Glomerular endothelial cell (primary cell): ENCODE data around the gene TNFAIP3. TPM values are rescaled to one million over a fixed set of nuclear protein-coding genes. Genes with fewer than 3 reads are reported as not detected.

Experiments
- DNase-seq: peaks from one replicate; pipeline ENCODE4 v3.0.0-alpha.2; 2011; ENCODE audit warnings: low read depth, low spot score; ENCODE audit errors: extremely low read depth
- total RNA-seq: library from RNA; depleted of rRNA; stranded (reverse); fragments of >200 nt; gene quantifications from 2 replicates; pipeline ENCODE4 v1.2.3, GENCODE V29; 2015

TNFAIP3 gene
- total RNA-seq, 1 donor from 2014 or later: 31.2 TPM

- no peak for DNase-seq
Measured at GRCh38 chr6:137896647-137897046, 29.6 kb downstream of the TNFAIP3 start.

GRCh38 chr6:137900815-137901214 lies 33.8 kb downstream of the TNFAIP3 start:
- DNase-seq: no peak

GRCh38 chr6:137901454-137901853 lies 34.4 kb downstream of the TNFAIP3 start:
- DNase-seq: no peak

- DNase-seq: no peak
Measured at GRCh38 chr6:137902699-137903098, 35.6 kb downstream of the TNFAIP3 start.

- DNase-seq: no peak
Measured at GRCh38 chr6:137903274-137903932, 36.3 kb downstream of the TNFAIP3 start.

GRCh38 chr6:137903933-137904821 lies 37.1 kb downstream of the TNFAIP3 start:
- no peak for DNase-seq

- DNase-seq: no peak
Measured at GRCh38 chr6:137904822-137905617, 38.0 kb downstream of the TNFAIP3 start.

GRCh38 chr6:137906020-137906472 lies 39.0 kb downstream of the TNFAIP3 start:
- no peak for DNase-seq

GRCh38 chr6:137907170-137907569 lies 40.1 kb downstream of the TNFAIP3 start:
- no peak for DNase-seq

- no peak for DNase-seq
Measured at GRCh38 chr6:137909533-137909932, 42.5 kb downstream of the TNFAIP3 start.

- no peak for DNase-seq
Measured at GRCh38 chr6:137910424-137910834, 43.4 kb downstream of the TNFAIP3 start.

GRCh38 chr6:137910843-137911456 lies 43.9 kb downstream of the TNFAIP3 start:
- DNase-seq: no peak

GRCh38 chr6:137911675-137912191 lies 44.7 kb downstream of the TNFAIP3 start:
- no peak for DNase-seq

GRCh38 chr6:137912813-137913212 lies 45.8 kb downstream of the TNFAIP3 start:
- no peak for DNase-seq

- DNase-seq: no peak
Measured at GRCh38 chr6:137913434-137913833, 46.4 kb downstream of the TNFAIP3 start.

- DNase-seq: no peak
Measured at GRCh38 chr6:137913996-137914529, 47.0 kb downstream of the TNFAIP3 start.

GRCh38 chr6:137914530-137915193 lies 47.6 kb downstream of the TNFAIP3 start:
- no peak for DNase-seq

- DNase-seq: no peak
Measured at GRCh38 chr6:137915790-137916189, 48.7 kb downstream of the TNFAIP3 start.

- DNase-seq: no peak
Measured at GRCh38 chr6:137917551-137918325, 50.7 kb downstream of the TNFAIP3 start.
